Cardiac muscle cell (in vitro differentiated cells and primary cell): ENCODE data around the gene FILIP1. TPM values are rescaled to one million over a fixed set of nuclear protein-coding genes. Genes with fewer than 3 reads are reported as not detected.
A peak's percentile ranks its signal among the peaks of the same experiment; 100 is the strongest.

Source experiments
- DNase-seq, 2 donors: peaks; one replicate each; pipeline versions ENCODE4 v3.0.0 to v3.0.0-alpha.2; 2010 to 2017; ENCODE audit warnings: low read depth in 1 of 2, low spot score in 1 of 2
- H3K27ac ChIP-seq: fragments of 200-600 bp; sonication (generic); 2 replicates; pipeline ENCODE4 v1.5.1; 2016
- H3K27me3 ChIP-seq: fragments of 200-600 bp; sonication (generic); 2 replicates; pipeline ENCODE4 v1.6.0; 2016; ENCODE audit warnings: control low read depth
- H3K36me3 ChIP-seq: fragments of 200-600 bp; sonication (generic); 2 replicates; pipeline ENCODE4 v1.5.1; 2016; ENCODE audit warnings: control low read depth
- H3K4me1 ChIP-seq: fragments of 200-600 bp; sonication (generic); 2 replicates; pipeline ENCODE4 v1.8.1; 2017; ENCODE audit warnings: low read depth, mild to moderate bottlenecking, mixed run types
- H3K4me3 ChIP-seq: fragments of 200-600 bp; sonication (generic); 2 replicates; pipeline ENCODE4 v1.5.1; 2016; ENCODE audit warnings: mild to moderate bottlenecking
- H3K9me3 ChIP-seq: fragments of 200-600 bp; sonication (generic); 2 replicates; pipeline ENCODE4 v1.5.1; 2017; ENCODE audit warnings: low read depth, mild to moderate bottlenecking, control low read depth
- CTCF ChIP-seq: IDR thresholded peaks from 2 replicates; pipeline ENCODE4 v1.5.1; 2012; ENCODE audit warnings: low read depth, mild to moderate bottlenecking, low read length
- polyA plus RNA-seq: library from polyadenylated mRNA; unstranded; fragments of >200 nt; fragmentation: Nextera tagmentation; extraction: Ambion mirVana; gene quantifications from 2 replicates; pipeline ENCODE4 v1.2.1, GENCODE V29; 2016
- total RNA-seq: library from RNA; depleted of rRNA; stranded (reverse); fragments of >200 nt; gene quantifications from 2 replicates; pipeline ENCODE4 v1.2.3, GENCODE V29; 2016

FILIP1 gene
- total and polyA plus RNA-seq, 2 experiments from 2014 or later: 64.8 to 107 TPM

GRCh38 chr6:75384116-75384515 lies 109.5 kb downstream of the FILIP1 start:
- no peaks in the 10 kb centered on the region for H3K36me3 ChIP-seq
- H3K27ac ChIP-seq: peak overlapping the region; percentile 72
- TF ChIP-seq CTCF: no peak
- H3K4me3 ChIP-seq: no peak overlapping the region
- DNase-seq: no peak
- H3K27me3 ChIP-seq: no peaks in the 10 kb centered on the region
- no peaks in the 10 kb centered on the region for H3K9me3 ChIP-seq
- H3K4me1 ChIP-seq: peaks cover 28% of the 10 kb centered on the region

- H3K36me3 ChIP-seq: no peaks in the 10 kb centered on the region
- no peaks in the 10 kb centered on the region for H3K27me3 ChIP-seq
- DNase-seq: no peak
- TF ChIP-seq CTCF: no peak
- no peaks in the 10 kb centered on the region for H3K9me3 ChIP-seq
- no peak overlapping the region for H3K4me3 ChIP-seq
- H3K27ac ChIP-seq: peak overlapping the region; percentile 72
- H3K4me1 ChIP-seq: peaks cover 28% of the 10 kb centered on the region
Measured at GRCh38 chr6:75382634-75382900, 111.0 kb downstream of the FILIP1 start.

- H3K9me3 ChIP-seq: no peaks in the 10 kb centered on the region
- H3K4me1 ChIP-seq: peaks cover 33% of the 10 kb centered on the region
- H3K27ac ChIP-seq: peak overlapping the region; percentile 72
- TF ChIP-seq CTCF: no peak
- H3K36me3 ChIP-seq: no peaks in the 10 kb centered on the region
- H3K27me3 ChIP-seq: no peaks in the 10 kb centered on the region
- H3K4me3 ChIP-seq: no peak overlapping the region
- DNase-seq: peak in 1 of 2 donors; percentile 30
Measured at GRCh38 chr6:75381877-75382633, 111.5 kb downstream of the FILIP1 start.

GRCh38 chr6:75379536-75379935 lies 114.1 kb downstream of the FILIP1 start:
- DNase-seq: no peak
- no peaks in the 10 kb centered on the region for H3K9me3 ChIP-seq

GRCh38 chr6:75378101-75378500 lies 115.5 kb downstream of the FILIP1 start:
- no peaks in the 10 kb centered on the region for H3K9me3 ChIP-seq
- H3K4me1 ChIP-seq: peaks cover 46% of the 10 kb centered on the region
- H3K27me3 ChIP-seq: no peaks in the 10 kb centered on the region
- peak overlapping the region; percentile 21 for H3K27ac ChIP-seq
- no peaks in the 10 kb centered on the region for H3K36me3 ChIP-seq
- TF ChIP-seq CTCF: no peak
- DNase-seq: no peak
- H3K4me3 ChIP-seq: no peak overlapping the region

More at GRCh38 chr6:75379536-75379935, 114.1 kb downstream of the FILIP1 start:
- H3K4me3 ChIP-seq: no peak overlapping the region
- H3K4me1 ChIP-seq: peaks cover 56% of the 10 kb centered on the region
- no peak for TF ChIP-seq CTCF
- no peaks in the 10 kb centered on the region for H3K27me3 ChIP-seq
- H3K36me3 ChIP-seq: no peaks in the 10 kb centered on the region
- H3K27ac ChIP-seq: no peak overlapping the region
